WTC11 (cell line): ENCODE results near the gene GPC6.

Experiments used
- ATF2 ChIP-seq: sonication (generic); formaldehyde crosslinking; IDR thresholded peaks from 2 replicates; pipeline ENCODE4 v1.8.1; 2022; ENCODE audit warnings: low read depth, missing genetic modification reagents, borderline replicate concordance
- CTCF ChIP-seq: fragments of 200-600 bp; IDR thresholded peaks from 2 replicates; pipeline ENCODE4 v1.8.0; 2022; ENCODE audit warnings: antibody characterized with exemption
- E2F5 ChIP-seq: sonication (generic); formaldehyde crosslinking; IDR thresholded peaks from 2 replicates; pipeline ENCODE4 v1.8.1; 2022; ENCODE audit warnings: mild to moderate bottlenecking, moderate library complexity, missing genetic modification reagents
- ESRRA ChIP-seq: sonication (generic); formaldehyde crosslinking; IDR thresholded peaks from 2 replicates; pipeline ENCODE4 v1.8.1; 2022; ENCODE audit warnings: mild to moderate bottlenecking, missing genetic modification reagents, borderline replicate concordance
- JAZF1 ChIP-seq: fragments of 250-450 bp; sonication (Bioruptor Pico); IDR thresholded peaks from 2 replicates; pipeline ENCODE4 v1.9.0; 2021; ENCODE audit warnings: moderate library complexity, mild to moderate bottlenecking, inconsistent platforms
- JUN ChIP-seq: sonication (generic); formaldehyde crosslinking; IDR thresholded peaks from 2 replicates; pipeline ENCODE4 v1.8.0; 2023; ENCODE audit warnings: mild to moderate bottlenecking, missing genetic modification reagents
- MLX ChIP-seq: sonication (generic); formaldehyde crosslinking; IDR thresholded peaks from 2 replicates; pipeline ENCODE4 v1.8.1; 2023; ENCODE audit warnings: mild to moderate bottlenecking, missing genetic modification reagents, moderate library complexity
- NR3C1 ChIP-seq: sonication (generic); formaldehyde crosslinking; conservative IDR thresholded peaks from 2 replicates; pipeline ENCODE4 v1.8.1; 2023; ENCODE audit warnings: low read depth, mild to moderate bottlenecking, missing genetic modification reagents
- PREB ChIP-seq: sonication (generic); formaldehyde crosslinking; IDR thresholded peaks from 2 replicates; pipeline ENCODE4 v1.8.1; 2022; ENCODE audit warnings: mild to moderate bottlenecking, missing genetic modification reagents, moderate library complexity, borderline replicate concordance
- SP1 ChIP-seq: sonication (generic); formaldehyde crosslinking; conservative IDR thresholded peaks from 2 replicates; pipeline ENCODE4 v1.8.1; 2022; ENCODE audit warnings: missing genetic modification reagents
- USF2 ChIP-seq: sonication (generic); formaldehyde crosslinking; IDR thresholded peaks from 2 replicates; pipeline ENCODE4 v1.8.1; 2023; ENCODE audit warnings: mild to moderate bottlenecking, missing genetic modification reagents, moderate library complexity
- ZNF232 ChIP-seq: sonication (generic); formaldehyde crosslinking; IDR thresholded peaks from 2 replicates; pipeline ENCODE4 v1.8.0; 2022; ENCODE audit warnings: mild to moderate bottlenecking, missing genetic modification reagents

GRCh38 chr13:93672996-93673395 is 446.4 kb downstream of the GPC6 start:
- TF ChIP-seq NR3C1 (CRISPR knock-in tag), result no peak
- TF ChIP-seq USF2 (CRISPR knock-in tag), result no peak
- no peak for TF ChIP-seq MLX (CRISPR knock-in tag)
- no peak for TF ChIP-seq CTCF
- no peak for TF ChIP-seq E2F5
- TF ChIP-seq ESRRA (CRISPR knock-in tag), result no peak
- TF ChIP-seq ATF2, result no peak
- no peak for TF ChIP-seq JUN
- TF ChIP-seq ZNF232 (CRISPR knock-in tag), result no peak
- TF ChIP-seq JAZF1, result no peak
- TF ChIP-seq SP1 (CRISPR knock-in tag), result no peak
- TF ChIP-seq PREB (CRISPR knock-in tag), result no peak
